ENCODE measurements around the gene SLC1A3.
A peak's percentile ranks its signal among the peaks of the same experiment; 100 is the strongest.

GRCh38 chr5:36723912-36724311 lies 117.5 kb downstream of the SLC1A3 start:
- TF ChIP-seq CTCF (IDR thresholded peaks at IDR 0.05; ENCODE audit: low read depth, low read length) (no peak), POLR2A (IDR thresholded peaks at IDR 0.05; ENCODE audit: extremely low read depth, insufficient read length) (peak; percentile 28)

Data from NB4 (cell line).